H7 (cell line): ENCODE results near the gene FMN1. TPM values are rescaled to one million over a fixed set of nuclear protein-coding genes. Genes with fewer than 3 reads are reported as not detected.
A peak's percentile ranks its signal among the peaks of the same experiment; 100 is the strongest.

Experiments
- DNase-seq: peaks from one replicate; pipeline ENCODE4 v3.0.0; 2012
- H3K27me3 ChIP-seq: 2 replicates; pipeline ENCODE4 v1.6.0; 2011; ENCODE audit warnings: mild to moderate bottlenecking, low read length; ENCODE audit not compliant: control insufficient read depth, insufficient read depth
- H3K36me3 ChIP-seq: replicated peaks from 2 replicates; pipeline ENCODE4 v1.5.1; 2011; ENCODE audit warnings: low read length; ENCODE audit not compliant: control insufficient read depth, insufficient read depth
- H3K4me3 ChIP-seq: 2 replicates; pipeline ENCODE4 v1.5.1; 2011; ENCODE audit warnings: low read depth, mild to moderate bottlenecking, control low read depth, low read length, moderate library complexity; ENCODE audit not compliant: insufficient read depth
- total RNA-seq: library from RNA; depleted of rRNA; stranded (reverse); fragments of >200 nt; shearing (Covaris generic); gene quantifications from 2 replicates; pipeline ENCODE4 v1.2.3, GENCODE V29; 2014

FMN1 gene
- total RNA-seq, 1 experiment from 2014 or later, result 1.7 TPM

DNA sequence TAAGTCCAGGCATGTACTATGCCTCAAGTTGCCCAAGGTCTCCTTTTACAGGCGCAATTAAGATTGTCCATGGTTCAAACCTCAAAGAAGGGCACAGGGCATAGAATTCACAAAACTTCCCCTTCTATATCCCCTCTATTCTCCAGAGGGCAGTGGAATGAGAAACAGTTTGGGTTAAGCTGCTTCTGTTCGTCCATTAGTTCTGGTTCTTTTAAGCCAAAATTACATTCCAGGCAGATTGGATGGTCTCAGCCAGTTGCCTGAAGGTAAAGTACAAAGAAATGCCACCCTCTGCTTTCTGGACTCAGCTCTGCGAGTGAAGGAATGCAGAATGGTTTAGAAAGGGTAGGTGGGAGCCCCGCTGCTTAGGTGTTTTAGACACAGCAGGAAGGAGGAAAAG is 276.0 kb downstream of the FMN1 start:
- no peak for DNase-seq
- Histone ChIP-seq H3K36me3 (no peaks in the 10 kb centered on the region), H3K4me3 (no peak overlapping the region), H3K27me3 (no peaks in the 10 kb centered on the region)

DNA sequence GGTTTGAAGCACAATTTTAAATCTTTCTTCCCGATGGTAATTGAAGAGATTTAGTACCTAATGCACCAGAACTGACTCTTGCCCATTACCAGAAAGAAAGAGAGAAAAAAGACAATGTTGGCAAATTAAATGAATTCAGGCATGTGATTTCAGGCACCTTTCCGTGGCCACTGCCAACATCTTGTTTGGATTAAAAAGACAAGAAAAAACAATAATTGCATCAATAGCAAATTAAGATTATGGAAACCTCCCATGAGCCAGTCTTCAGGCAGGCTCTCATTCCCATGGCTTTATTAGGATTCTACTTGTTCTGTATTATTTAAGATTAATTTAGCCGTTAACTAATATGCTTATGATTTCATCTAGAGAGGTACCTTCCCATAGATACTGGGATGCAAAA is 283.7 kb downstream of the FMN1 start:
- Histone ChIP-seq H3K27me3 (no peaks in the 10 kb centered on the region), H3K36me3 (no peaks in the 10 kb centered on the region), H3K4me3 (no peak overlapping the region)
- no peak for DNase-seq

DNA sequence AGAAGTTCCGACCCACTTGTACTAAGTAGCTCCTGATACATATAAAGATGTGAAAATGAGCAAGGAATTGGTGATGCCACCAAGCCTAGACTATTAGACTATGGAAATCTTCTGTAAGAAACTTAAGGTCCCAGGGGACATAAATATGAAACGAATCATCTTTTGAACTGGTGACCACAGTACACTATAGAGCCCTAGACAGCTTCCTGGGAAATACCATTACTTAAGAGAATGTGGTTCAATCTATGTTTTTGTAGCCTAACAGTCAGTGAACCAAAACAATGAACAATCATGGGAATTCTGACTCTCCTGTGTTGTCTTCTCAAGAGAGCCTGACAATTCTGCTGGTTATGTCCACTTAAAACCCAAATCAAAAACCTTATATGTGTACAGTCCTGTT is 285.1 kb downstream of the FMN1 start:
- Histone ChIP-seq H3K36me3 (no peaks in the 10 kb centered on the region), H3K4me3 (no peak overlapping the region), H3K27me3 (no peaks in the 10 kb centered on the region)
- DNase-seq, result no peak

DNA sequence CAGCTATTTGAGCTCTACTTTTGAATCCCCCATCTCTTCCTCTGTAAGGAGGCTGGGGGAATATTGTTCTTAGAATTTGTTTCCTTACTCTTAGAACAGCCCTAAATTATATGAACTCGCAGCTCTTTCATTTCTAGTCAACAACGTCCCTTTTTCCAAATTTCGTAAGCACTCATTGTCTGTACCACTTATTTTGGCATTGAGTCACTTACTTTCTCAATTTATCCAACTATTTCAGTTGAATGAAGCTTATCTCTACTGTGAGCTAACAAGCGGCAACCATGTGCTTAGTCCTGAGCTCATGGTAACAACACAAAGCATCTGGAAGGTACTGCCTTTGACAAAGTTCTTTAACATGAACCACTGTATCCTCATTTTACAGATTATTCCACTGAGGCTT is 285.6 kb downstream of the FMN1 start:
- DNase-seq, result no peak
- Histone ChIP-seq H3K27me3 (no peaks in the 10 kb centered on the region), H3K4me3 (no peak overlapping the region), H3K36me3 (no peaks in the 10 kb centered on the region)

DNA sequence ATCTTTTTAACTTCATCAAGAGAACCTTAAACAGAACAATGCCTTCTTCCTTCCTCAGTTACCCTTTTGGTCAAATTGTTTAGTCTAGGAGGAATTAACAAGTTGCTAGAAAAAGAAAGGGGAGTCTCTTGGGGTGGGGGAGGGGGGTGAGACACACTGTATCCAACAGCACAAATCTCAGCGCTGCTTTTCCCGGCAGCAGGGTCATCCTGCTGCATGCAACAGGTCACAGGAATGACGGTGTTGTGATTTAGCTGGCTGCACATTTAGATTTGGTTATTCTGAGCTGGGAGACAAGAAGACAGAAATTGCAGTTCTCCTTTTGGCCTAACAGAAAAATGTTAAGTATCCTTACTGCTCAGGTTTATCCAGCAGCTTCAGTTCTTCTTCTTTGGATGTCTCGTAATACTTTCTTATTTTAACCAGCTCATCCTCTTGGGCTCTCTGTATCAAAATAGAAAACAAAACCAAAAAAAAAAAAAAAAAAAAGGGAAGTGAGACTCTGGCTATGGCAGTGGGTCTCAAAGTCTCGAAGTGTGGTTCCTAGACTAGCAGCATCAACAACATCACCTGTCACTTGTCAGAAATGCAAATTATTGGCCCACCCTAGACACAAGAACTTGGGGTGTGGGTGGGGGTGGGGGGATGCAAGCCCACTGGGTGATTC is 286.2 kb downstream of the FMN1 start:
- Histone ChIP-seq H3K27me3 (no peaks in the 10 kb centered on the region), H3K36me3 (no peaks in the 10 kb centered on the region), H3K4me3 (no peak overlapping the region)
- no peak for DNase-seq

DNA sequence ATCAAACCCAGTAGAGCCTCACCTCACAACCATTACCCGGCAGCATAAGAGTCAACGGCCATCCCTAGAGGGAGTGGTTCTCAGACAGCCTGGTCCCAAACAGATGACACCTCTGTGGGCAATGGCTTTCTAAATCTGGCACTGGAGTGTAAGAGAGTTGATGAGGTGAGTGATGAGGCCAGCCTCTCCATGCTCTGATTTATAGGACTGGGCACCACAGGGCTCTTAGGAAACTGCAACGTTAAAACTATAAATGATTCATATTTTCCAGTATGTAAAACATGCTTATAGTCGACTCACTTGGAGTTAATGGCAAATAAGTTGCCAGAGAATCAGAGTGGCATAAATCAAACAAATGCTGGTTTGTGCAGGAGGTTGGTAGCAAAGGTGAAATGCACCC is 289.0 kb downstream of the FMN1 start:
- H3K4me3 ChIP-seq, result no peak overlapping the region
- DNase-seq, result no peak
- no peaks in the 10 kb centered on the region for H3K27me3 ChIP-seq
- H3K36me3 ChIP-seq, result no peaks in the 10 kb centered on the region

GRCh38 chr15:32904448-32904847 is 290.1 kb downstream of the FMN1 start:
- H3K4me3 ChIP-seq, result no peak overlapping the region
- DNase-seq, result no peak
- H3K36me3 ChIP-seq, result no peaks in the 10 kb centered on the region
- H3K27me3 ChIP-seq, result no peaks in the 10 kb centered on the region

- no peak overlapping the region for H3K4me3 ChIP-seq
- no peaks in the 10 kb centered on the region for H3K36me3 ChIP-seq
- H3K27me3 ChIP-seq, result no peaks in the 10 kb centered on the region
- DNase-seq, result no peak
These were observed 290.8 kb downstream of the FMN1 start for GRCh38 chr15:32903591-32904290.

GRCh38 chr15:32901995-32902394 is 292.5 kb downstream of the FMN1 start:
- Histone ChIP-seq H3K27me3 (no peaks in the 10 kb centered on the region; the same call in 1 of the 2 replicates), H3K36me3 (no peaks in the 10 kb centered on the region), H3K4me3 (no peak overlapping the region)
- no peak for DNase-seq

DNA sequence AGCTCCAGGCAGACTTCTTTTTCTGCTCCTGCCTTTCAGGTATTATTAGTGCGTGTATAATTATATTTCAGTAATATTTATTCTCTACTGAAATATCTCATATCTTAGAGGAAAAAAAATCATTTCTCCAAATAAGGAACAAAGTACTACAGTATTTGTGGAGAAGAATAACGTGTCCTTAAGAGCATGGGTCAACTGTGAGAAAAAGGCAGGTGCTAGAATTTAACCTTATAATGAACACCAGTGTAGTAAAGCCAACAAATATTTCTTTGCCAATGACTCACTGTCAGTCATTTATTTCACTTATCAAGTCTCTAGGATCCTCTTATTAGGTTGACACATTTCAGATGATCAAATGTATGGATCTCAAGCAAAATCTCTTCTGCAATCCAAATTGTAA is 293.3 kb downstream of the FMN1 start:
- DNase-seq, result no peak
- Histone ChIP-seq H3K4me3 (no peak overlapping the region), H3K36me3 (no peaks in the 10 kb centered on the region), H3K27me3 (no peaks in the 10 kb centered on the region; the same call in 1 of the 2 replicates)

DNA sequence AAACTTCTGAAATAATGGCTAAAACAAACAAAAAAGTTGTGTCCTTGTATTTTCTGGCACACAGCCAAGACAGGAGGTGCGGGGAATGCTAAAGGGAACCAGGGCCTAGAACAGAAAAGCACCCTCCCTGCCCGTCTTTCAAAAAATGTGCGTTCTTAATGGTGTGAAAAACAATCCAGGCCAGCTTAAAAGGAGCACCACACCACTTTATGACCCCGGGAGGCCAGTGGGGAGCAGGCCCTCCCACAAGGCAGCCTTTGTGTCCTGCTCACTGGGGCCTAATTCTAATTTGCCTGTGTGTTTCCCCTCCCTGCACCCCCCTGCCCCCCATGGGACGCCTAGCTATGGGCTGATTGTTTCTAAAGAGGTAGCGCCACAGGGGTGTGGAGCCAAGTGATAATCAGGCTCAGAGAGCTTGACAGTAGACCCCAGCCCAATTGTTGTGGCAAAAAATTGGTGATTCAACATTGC is 295.4 kb downstream of the FMN1 start:
- Histone ChIP-seq H3K36me3 (no peaks in the 10 kb centered on the region), H3K27me3 (no peaks in the 10 kb centered on the region; the same call in 1 of the 2 replicates), H3K4me3 (no peak overlapping the region)
- DNase-seq, result peak; percentile 66

DNA sequence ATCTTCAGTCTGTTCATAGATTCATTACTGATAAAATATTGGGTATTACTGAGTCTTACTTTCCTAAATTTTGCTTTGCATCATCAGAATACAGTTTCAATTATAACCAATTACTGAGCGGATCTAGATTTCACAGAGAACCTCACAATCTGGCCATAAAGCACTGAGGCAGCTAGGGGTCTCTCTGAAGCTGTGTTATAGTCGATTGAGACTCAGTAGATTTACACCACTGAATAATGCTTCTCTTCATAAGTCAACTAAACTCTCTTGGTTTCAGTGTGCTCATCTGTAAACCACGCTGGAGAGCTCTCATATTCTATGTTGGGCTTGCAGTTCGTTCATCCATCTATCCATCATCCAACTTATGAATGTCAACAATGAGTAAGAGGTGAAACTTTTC is 296.1 kb downstream of the FMN1 start:
- H3K27me3 ChIP-seq, result no peaks in the 10 kb centered on the region; the same call in 1 of the 2 replicates
- H3K36me3 ChIP-seq, result no peaks in the 10 kb centered on the region
- DNase-seq, result no peak
- no peak overlapping the region for H3K4me3 ChIP-seq

GRCh38 chr15:32893421-32893820 is 301.1 kb downstream of the FMN1 start:
- no peak overlapping the region for H3K4me3 ChIP-seq
- no peak for DNase-seq
- no peaks in the 10 kb centered on the region for H3K36me3 ChIP-seq
- no peaks in the 10 kb centered on the region; the same call in 1 of the 2 replicates for H3K27me3 ChIP-seq

- Histone ChIP-seq H3K4me3 (no peak overlapping the region), H3K27me3 (no peaks in the 10 kb centered on the region), H3K36me3 (no peaks in the 10 kb centered on the region)
- no peak for DNase-seq
These were observed 305.3 kb downstream of the FMN1 start for GRCh38 chr15:32889214-32889613.

DNA sequence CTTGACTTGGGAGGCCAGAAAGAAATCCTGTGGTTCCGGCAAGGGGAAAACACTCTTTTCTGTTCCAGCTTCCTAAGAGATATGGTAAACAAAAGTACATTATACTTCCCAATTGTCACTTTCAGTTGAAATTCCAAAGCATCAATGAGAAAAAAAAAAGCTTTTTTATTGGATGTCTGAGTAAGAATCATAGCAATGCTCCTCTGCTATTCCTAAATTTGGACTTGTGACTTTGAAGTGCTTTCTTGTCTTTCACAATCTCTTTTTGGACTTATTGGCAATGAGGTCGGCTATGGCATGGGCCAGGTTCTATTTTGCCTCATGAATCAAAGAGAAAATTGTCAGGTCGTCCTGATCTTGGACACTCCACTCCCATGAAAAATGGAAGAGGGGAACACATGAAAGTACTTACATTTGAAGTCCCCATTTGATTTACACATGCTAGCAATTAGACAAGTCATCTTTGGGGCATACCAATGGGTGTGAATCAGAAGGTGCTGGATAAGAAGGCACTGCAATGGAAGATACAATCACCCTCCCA is 306.2 kb downstream of the FMN1 start:
- Histone ChIP-seq H3K36me3 (no peaks in the 10 kb centered on the region), H3K4me3 (no peak overlapping the region), H3K27me3 (no peaks in the 10 kb centered on the region)
- DNase-seq, result no peak
